AG09309 (cell line): ENCODE data around the gene AQP12A.
"Not testable (repeated sequence)": the region's sequence is repeated elsewhere in the genome, so short reads cannot be mapped to it uniquely, and the experiment has no call there.

Experiments
- DNase-seq: peaks from one replicate; pipeline ENCODE4 v3.0.0-alpha.2; 2010; ENCODE audit warnings: low read depth
- H3K4me3 ChIP-seq: 2 replicates; pipeline ENCODE4 v1.5.1; 2011; ENCODE audit warnings: mild to moderate bottlenecking, low read depth, low read length, moderate library complexity; ENCODE audit not compliant: control insufficient read depth
- CTCF ChIP-seq: IDR thresholded peaks from 2 replicates; pipeline ENCODE4 v1.5.1; 2011; ENCODE audit warnings: mild to moderate bottlenecking, low read depth, low read length, inconsistent platforms; ENCODE audit not compliant: insufficient read depth, control insufficient read depth; ENCODE audit errors: missing control alignments

The AQP12A gene

GRCh38 chr2:240678909-240679308 lies 12.8 kb upstream of the AQP12A start:
- not testable (repeated sequence) for DNase-seq, H3K4me3 ChIP-seq

GRCh38 chr2:240680185-240680584 lies 11.5 kb upstream of the AQP12A start:
- H3K4me3 ChIP-seq, DNase-seq: not testable (repeated sequence)

- not testable (repeated sequence) for DNase-seq, H3K4me3 ChIP-seq
Measured at GRCh38 chr2:240682431-240683224, 9.0 kb upstream of the AQP12A start, which contains the start of gene AQP12B. TSS of gene AQP12B (minus strand) at chr2:240682885. CDS start at chr2:240682837, 48 bp downstream.

- not testable (repeated sequence) for H3K4me3 ChIP-seq, DNase-seq
Measured at GRCh38 chr2:240683329-240683979, 8.2 kb upstream of the AQP12A start.

- H3K4me3 ChIP-seq, DNase-seq: not testable (repeated sequence)
Measured at GRCh38 chr2:240683980-240684728, 7.5 kb upstream of the AQP12A start.

GRCh38 chr2:240685771-240686371 lies 5.8 kb upstream of the AQP12A start:
- DNase-seq = no peak
- TF ChIP-seq CTCF = no peak
- H3K4me3 ChIP-seq = no peak overlapping the region

GRCh38 chr2:240686460-240686859 lies 5.2 kb upstream of the AQP12A start:
- H3K4me3 ChIP-seq = no peak overlapping the region
- no peak for TF ChIP-seq CTCF
- DNase-seq = no peak

GRCh38 chr2:240687045-240687740 lies 4.5 kb upstream of the AQP12A start:
- no peak for DNase-seq
- H3K4me3 ChIP-seq = no peak overlapping the region
- no peak for TF ChIP-seq CTCF
